Activated CD4-positive, alpha-beta T cell treated with anti-CD3 and anti-CD28 coated beads, Interleukin-10, Interleukin-2, amounts not matched to agents 100 ng/mL and 50 ng/mL, durations not matched to agents 16 hours and 8 hours (primary cell): ENCODE measurements around the gene LRGUK.
"Not testable (repeated sequence)": the region's sequence is repeated elsewhere in the genome, so short reads cannot be mapped to it uniquely, and the experiment has no call there.

Source experiments
- DNase-seq: peaks from one replicate; pipeline ENCODE4 v3.0.0-alpha.2; 2020

The LRGUK gene

DNA sequence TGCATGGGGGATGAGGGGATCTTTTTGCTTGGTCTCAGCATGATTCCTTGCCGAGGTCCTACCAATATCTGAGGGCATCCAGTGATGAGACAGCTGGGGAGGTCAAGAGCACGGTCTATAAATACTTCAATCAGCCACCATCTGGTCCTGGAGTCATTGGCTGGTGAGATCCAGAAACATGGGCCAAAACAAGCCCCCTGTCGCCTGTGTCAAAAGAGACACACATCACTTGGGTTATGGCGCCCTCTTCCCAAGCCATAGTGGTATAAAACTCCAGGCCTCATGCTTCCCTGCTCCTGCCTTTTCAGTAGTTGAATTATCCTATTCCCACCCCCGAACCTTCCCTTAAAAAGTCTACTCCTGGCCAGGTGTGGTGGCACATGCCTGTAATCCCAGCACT, 128.7 kb downstream of the LRGUK start:
- no peak for DNase-seq

DNA sequence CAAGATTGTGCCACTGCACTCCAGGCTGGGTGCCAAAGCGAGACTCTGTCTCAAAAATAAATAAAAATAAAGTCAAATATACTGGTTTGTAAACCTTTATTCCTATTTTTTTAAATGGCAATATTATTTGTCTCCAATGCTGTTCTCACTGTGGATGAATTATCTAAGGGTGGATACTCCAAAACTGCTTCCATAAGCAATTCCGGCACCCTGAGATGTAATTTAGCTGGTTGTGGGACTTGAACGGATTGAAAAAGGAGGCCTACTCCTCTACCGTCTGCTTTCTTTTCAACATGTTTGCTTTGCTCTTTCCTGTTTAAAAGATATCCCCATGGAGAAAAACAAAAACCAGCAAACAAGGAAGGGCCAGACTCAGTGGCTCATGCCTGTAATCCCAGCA, 135.2 kb downstream of the LRGUK start:
- no peak for DNase-seq

DNA sequence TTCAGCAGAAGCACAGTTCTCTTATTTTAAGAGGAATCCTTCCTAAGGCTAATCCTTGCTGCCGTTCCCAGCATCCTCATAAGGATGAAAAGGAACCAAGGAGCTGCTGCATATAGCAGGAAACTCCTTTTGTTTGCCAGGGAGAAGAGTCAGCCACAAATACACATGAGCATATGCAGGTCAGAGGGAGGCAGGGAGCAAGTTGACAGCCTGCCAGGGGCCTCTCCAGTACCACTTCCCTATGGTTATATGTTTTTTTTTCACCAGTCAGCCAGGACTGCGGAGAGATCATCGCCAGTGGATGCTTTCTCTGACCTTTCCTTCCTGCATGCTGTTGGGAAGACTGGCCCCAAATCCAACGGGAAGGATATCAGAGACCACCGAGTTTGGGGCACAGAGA, 149.8 kb downstream of the LRGUK start:
- no peak for DNase-seq

DNA sequence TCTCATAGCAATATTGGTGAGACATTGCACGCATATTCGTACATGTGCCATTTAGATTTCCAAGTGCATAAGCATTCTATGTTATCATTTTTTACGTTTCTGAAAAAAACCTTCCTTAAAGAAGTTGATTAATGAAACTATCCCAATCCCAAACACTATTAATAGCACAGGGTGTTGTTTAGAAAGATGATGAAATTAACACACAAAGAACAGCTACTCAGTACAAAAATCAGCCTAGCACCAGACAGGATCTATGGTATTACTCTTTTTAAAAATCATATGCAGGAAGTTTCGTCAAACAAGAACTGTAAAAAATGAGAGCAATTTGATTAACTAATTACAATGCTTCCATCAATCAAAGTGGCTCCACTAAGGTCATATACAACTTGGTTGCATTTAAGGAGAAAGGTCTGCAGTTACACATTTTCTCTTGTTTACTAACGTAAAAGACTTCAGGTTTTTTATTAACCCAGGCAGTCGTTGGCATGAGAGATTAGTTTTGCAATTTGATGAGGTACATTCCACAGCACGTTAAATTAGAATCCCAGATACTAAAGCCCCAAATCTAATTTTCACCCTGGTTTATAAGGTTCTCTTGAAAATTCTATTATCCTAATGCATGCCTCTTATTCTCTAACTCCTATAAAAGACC, 151.5 kb downstream of the LRGUK start:
- DNase-seq = no peak

DNA sequence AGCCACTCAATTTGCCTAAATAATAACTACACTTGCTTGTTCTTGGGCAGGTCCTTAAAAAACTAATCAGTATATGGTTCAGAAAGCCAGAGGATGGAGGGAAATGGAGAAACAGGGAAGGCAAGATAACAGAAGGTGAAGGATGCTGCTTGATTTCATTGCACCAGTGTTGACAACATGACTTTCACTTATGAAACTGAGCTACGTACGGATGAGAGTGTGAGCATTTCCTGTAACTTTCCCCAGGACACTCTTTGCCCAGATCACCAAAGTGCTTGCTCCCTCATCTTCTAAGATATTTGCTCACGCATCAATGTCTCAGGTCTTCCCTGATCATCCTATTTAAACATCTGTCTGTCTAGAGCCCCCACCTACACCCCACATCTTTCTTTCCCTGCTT, 152.2 kb downstream of the LRGUK start:
- no peak for DNase-seq

- DNase-seq = no peak
Observed at GRCh38 chr7:134279898-134280297, 152.8 kb downstream of the LRGUK start.

- DNase-seq = no peak
Observed at GRCh38 chr7:134280508-134280907, 153.4 kb downstream of the LRGUK start.

GRCh38 chr7:134284011-134284410, 156.9 kb downstream of the LRGUK start:
- DNase-seq = no peak

DNA sequence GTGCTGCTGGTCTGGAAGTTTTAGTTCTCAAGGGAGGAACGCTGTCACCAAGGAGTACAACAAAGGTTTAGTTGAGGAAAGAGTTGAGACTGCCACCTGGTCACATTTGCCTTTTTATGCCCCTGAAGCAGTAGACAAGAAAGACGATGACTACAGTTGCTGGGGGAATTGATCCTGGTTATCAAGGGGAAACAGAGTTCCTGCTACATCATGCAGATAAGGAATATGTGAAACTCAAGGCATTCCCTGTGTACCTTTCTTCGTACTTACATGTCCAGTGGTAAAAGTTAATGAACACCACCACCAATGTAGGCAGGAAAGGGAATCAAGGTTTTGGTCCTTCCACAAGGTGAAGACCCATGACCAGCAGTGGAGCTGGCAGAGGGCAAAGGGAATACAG, 157.8 kb downstream of the LRGUK start:
- DNase-seq = no peak

DNA sequence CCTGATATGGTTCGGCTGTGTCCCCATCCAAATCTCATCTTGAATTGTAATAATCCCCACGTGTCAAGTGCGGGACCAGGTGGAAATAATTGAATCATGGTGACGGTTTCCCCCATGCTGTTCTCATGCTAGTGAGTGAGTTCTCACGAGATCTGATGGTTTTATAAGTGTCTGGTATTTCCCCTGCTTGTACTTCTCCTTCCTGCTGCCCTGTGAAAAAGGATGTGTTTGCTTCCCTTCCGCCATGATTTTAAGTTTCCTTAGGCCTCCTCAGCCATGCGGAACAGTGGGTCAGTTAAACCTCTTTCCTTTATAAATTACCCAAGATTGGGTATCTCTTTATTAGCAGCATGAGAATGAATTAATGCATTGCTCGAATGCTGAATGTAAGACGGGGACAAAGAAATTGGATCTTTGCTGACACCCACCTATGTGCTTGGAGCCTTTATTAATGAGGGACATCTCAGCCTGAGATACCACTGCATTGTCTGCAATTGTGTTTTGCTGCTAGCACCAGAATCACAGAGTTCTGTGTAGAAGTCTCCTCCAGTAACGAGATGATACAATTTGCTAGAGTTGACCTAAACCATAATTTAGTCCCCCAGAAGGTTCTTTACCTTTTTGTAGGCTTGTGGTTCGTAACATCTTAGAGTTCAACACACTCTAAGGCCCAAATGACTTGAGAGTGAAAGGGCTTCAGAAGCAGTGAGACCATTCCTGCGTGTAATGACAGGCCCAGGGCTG, 160.9 kb downstream of the LRGUK start:
- DNase-seq = no peak

DNA sequence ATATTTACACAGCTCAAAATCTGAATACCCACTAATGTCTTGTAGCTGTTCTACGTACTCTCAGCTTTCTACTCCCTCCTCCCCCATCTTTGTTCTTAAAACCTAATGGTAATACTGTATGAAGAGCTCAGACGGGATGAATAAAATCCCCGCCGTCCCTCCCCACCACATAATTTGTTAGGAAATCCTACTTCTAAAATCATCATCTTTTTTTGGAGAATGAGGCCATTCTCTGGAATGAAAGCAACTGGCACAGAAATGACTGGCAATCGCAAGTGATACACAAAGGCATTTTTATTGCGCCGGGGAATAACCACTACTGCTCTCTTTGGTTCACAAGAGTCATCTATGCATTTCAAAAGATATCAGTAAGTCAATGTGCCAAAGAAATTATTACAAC, 162.3 kb downstream of the LRGUK start:
- no peak for DNase-seq

DNA sequence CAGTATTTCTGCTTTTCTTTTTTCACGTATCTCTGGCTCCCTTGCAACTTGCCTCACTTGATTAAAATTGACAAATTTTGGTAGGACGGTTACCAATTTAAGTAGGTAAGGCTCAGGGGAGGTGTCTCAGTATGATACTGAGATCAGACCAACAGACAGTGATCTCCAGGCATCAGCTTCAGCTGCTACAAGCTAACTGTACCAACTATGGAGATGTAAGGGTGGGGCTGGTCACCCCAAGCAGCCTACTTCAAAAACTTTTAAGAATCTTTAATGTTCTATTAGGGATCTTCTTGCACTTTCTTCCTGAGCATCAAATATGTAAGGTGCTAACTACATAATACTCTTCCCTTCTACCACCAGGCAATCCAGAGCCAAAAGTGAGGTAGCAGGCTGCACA, 162.7 kb downstream of the LRGUK start:
- DNase-seq = no peak

DNA sequence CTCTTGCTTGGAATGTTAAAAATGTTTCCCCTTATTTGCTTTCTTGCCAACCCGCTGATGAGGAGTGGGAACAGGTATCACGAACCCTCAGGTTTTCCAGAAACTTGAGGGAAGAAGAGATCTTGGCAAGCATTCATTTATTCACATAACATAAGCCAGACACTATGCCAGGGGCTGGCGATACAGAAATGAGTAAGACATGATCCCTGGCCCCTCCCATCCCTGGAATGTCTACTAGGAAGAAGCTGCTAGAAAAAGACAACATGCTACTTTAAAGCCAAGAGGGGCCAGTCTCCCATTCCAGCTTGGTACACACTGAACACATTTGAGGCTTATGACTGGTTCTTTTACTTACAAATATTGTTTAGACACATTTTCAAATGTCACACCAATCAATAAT, 163.1 kb downstream of the LRGUK start:
- DNase-seq = no peak

- no peak for DNase-seq
Observed at GRCh38 chr7:134293002-134293740, 166.0 kb downstream of the LRGUK start.

GRCh38 chr7:134295982-134296381, 168.8 kb downstream of the LRGUK start:
- DNase-seq = not testable (repeated sequence)

DNA sequence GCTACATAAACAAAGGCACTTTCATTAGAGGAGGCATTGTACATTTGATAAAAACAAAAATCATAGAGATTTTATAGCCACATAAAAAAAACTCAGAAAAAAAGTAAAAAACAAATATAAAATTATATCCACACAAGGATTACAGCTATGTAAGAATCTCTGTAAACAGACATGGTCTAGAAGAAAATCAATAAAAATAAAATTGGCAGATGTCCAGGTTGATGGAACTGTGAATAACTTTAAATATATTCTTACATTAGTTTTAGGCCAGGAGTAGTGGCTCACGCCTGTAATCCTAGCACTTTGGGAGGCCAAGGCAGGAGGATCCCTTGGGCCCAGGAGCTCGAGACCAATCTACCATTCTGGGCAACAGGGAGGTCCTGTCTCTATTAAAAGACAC, 170.3 kb downstream of the LRGUK start:
- no peak for DNase-seq

DNA sequence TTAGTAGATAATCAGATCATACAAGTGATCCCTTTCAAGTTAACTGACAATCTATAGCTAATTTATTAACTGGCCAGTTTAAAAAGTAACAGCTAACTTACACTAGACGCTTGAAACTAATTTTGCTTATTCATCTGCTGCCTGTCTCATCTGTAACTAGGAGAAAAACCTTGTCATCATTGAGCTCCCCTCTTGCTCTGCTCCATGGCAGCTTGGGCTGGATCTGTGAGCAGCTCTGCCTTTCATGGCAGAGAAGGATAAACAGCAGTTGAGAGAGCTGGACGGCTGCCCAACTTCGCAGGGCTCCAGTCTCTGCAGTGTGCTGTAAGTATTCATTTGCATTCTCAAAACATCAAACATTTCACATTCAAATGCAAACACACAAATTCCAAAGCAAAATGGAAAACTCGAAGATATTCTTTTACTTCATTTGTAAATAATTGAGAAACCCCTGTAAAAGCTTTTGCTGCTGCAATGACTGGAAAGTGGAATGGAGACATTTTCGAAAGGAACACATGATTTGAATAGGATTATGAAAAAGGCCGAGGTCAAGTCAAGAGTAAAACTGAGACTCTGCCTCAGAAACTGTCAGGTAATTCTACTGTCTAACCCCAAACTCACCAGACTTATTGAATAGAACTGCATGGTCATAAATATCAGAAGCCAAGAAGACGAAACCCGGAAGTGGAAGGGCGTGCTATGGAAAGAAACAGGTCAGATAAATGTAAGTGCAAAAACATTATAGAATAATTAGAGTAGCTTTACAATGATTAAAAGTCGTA, 172.0 kb downstream of the LRGUK start:
- DNase-seq = no peak

DNA sequence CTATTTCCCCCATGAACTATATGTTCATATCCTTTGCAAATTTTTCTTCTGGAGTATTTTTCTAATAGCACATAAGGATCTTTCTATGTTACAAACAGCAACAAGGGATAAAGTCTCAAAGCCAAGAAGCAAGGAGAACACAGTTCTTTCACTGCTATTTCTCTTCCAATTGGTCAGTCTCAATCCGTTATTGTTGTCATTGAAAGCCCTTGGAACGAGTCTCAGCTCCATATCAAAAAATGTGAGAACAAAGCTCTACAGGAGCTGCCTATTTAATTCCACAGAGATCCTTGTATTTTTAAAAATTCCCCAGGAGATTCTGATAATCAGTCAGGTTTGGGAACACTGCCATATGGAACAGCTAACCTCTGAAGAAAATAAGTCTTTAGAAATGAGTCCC, 173.8 kb downstream of the LRGUK start:
- DNase-seq = no peak

- DNase-seq = no peak
Observed at GRCh38 chr7:134301592-134301991, 174.5 kb downstream of the LRGUK start.

DNA sequence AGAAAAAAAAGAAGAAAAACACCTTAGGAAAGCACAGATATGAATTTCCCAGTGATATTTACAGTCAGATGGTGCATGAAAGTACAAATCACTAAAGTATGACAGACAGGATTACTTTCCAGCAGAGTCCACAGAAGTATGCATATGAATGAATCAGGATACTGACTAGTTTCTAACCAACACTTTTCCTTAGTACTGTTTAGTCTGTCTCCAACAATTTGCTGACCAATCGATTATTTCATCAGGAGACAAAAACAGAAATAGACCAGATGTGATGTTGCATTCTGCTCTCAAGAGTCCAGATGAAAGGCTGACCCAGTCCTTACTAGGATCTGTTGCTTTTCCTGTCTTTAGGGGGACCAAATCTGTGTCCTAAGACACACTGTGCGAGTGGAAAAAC, 175.0 kb downstream of the LRGUK start:
- no peak for DNase-seq

GRCh38 chr7:134307320-134307719, 180.2 kb downstream of the LRGUK start:
- DNase-seq = no peak

GRCh38 chr7:134308548-134308947, 181.4 kb downstream of the LRGUK start:
- DNase-seq = no peak

DNA sequence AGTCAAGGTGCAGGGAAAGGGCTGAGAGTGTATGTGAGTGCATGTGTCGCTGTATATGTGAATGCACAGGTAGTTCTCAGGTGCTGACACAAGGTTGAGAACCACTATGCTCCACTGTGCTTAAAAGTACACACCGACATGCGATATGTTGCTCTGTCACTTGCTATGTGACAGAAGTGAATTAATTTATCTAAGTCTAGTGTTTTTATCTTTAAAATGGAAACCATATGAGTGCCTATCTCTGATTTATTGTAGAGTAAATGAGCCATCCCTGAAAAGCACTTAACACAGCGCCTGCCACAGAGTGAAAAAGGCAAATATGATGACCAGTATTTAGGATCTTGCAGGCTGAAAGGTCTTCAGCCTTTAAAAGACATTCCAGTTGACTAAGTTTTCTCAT, 184.7 kb downstream of the LRGUK start:
- DNase-seq = no peak
